ENCODE measurements around the gene ZNF830. TPM values are rescaled to one million over a fixed set of nuclear protein-coding genes. Genes with fewer than 3 reads are reported as not detected.
"Not testable (repeated sequence)": the region's sequence is repeated elsewhere in the genome, so short reads cannot be mapped to it uniquely, and the experiment has no call there.

The ZNF830 gene, protein sequence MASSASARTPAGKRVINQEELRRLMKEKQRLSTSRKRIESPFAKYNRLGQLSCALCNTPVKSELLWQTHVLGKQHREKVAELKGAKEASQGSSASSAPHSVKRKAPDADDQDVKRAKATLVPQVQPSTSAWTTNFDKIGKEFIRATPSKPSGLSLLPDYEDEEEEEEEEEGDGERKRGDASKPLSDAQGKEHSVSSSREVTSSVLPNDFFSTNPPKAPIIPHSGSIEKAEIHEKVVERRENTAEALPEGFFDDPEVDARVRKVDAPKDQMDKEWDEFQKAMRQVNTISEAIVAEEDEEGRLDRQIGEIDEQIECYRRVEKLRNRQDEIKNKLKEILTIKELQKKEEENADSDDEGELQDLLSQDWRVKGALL
- polyA plus RNA-seq (ENCODE audit: insufficient read length) = 9.3 TPM

DNA sequence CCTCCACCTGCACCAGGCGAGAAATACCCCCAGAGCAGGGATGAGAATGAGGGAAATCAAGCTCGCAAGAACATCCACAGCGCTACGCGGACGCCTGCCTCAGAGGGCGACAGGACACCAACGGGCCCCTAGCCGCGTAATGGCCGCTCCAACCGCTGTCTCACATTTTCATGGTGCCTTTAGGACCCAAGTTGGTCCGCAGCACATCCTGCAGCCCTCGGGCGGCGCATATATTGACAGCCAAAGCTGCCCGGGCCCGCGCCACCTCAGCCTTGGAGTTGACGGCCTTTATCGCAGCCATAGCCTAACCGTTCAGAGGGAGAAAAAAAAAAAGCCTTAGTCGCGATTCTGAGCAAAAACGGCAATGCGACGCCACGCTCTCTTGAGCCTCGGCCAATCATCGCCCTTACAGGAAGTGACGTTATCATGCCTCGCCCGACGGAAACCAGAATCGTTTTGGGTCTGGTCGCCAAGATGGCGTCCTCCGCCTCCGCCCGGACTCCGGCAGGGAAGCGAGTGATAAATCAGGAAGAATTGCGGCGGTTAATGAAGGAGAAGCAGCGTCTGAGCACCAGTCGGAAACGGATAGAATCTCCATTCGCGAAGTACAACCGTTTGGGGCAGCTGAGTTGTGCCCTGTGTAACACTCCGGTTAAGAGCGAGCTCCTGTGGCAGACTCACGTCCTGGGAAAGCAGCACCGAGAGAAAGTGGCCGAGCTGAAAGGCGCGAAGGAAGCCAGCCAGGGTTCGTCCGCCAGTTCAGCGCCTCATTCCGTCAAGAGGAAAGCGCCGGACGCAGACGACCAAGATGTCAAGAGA is at the start of gene ZNF830, which contains the start of gene CCT6B:
ZNF830 (plus strand) TSS at position 448 of the 819 bp plus-strand sequence; CDS start at position 475, 27 bp downstream.
CCT6B (minus strand) TSS at position 368 of the 819 bp plus-strand sequence; CDS start at position 301, 67 bp downstream.
- peak; percentile 95 for DNase-seq (ENCODE audit: low read depth)

DNA sequence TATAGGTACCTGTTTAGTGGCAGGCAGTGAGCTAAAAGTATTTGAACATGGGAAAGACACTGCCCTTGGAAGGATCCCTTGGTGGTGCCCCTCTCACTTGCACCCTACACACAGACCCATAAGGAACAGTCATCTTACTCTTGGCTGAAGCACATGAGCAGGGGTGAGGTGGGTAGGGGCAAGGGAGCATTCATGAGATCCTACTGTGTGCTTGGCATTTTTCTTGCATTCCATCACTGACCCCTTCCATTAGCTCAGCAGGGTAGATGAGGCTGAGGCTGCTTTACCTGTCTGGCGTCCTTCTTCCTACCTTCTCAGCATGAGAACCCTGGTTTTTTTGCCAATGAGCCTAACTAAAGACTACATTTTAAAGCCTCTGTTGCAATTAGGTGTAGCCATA is 48.3 kb upstream of the ZNF830 start:
- no peak for DNase-seq (ENCODE audit: low read depth)

DNA sequence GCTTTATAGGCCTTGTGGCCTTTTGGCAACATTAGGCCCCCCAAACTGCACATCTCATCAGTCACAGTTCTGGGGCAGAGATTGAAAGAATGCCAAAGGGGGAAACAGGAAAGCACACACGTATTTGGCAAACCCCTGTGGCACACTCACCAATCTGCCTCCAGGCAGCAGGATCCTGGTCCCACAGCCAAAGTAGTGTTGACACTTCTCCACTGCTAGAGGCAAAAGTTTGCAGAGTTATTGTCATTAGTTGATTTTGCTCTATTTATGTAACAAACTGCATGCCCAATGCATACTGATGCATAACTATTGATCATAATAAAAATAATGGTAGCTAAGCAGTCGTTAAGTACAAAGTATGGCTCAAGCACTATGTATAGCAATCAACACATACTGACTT is 45.2 kb upstream of the ZNF830 start:
- DNase-seq (ENCODE audit: low read depth) = no peak

DNA sequence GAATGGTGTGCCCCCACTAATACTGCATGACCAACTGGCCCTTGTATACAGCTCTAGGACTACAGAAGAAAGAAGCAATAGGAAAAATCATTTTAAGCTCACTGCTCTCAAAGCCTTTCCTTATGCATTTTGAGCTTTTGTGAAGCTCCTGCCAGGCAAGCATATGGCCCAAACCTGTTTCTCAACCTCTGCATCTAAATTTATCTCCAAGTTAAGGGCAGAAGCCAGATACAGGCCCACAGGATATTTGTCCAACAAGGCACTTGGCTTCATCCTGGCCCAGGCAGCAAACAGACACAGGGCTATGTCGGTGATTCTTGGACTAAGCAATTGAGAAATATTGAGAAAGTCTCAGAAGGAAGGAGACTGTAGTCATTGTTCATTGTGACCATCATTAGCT is 44.0 kb upstream of the ZNF830 start:
- DNase-seq (ENCODE audit: low read depth) = no peak

DNA sequence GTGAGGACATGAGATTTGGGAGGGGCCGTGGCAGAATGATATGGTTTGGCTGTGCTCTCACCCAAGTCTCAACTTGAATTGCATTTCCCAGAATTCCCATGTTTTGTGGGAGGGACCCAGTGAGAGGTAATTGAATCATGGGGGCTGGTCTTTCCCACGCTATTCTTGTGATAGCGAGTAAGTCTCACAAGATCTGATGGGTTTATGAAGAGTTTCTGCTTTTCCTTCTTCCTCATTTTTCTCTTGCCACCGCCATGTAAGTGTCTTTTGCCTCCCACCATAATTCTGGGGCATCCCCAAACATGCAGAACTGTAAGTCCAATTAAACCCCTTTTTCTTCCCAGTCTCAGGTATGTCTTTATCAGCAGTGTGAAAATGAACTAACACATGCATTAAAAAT is 40.7 kb upstream of the ZNF830 start:
- DNase-seq (ENCODE audit: low read depth) = no peak

DNA sequence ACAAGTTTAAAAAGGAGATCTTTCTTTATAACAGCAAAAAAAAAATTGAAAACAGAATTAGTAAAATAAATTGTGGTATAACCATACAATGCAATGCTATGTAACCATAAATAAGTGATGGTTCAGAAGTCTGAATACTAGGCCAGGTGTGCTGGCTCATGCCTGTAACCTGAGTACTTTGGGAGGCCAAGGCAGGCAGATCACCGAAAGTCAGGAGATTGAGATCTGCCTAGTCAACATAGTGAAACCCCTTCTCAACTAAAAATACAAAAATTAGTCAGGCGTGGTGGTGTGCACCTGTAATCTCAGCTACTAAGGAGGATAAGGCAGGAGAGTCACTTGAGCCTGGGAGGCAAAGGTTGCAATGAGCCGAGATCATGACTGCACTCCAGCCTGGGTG is 34.7 kb upstream of the ZNF830 start:
- no peak for DNase-seq (ENCODE audit: low read depth)

DNA sequence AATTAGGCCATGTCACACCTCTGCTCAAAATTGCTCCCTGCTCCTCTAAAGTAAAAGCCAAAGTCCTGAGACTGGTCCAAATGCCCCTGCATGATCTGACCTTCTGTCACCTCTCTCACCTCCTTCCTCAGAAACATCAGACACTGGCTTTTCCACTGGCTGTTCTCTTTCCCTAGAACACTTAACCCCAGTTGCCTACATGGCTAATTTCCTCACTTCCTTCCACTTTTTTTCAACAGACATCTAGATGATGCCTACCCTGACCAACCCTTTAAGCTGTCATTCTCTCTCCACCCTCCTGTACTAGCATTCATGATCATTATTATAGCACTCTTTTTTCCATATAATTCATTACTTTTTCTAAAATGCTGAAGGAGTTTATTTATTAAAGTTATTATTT is 31.1 kb upstream of the ZNF830 start:
- no peak for DNase-seq (ENCODE audit: low read depth)

DNA sequence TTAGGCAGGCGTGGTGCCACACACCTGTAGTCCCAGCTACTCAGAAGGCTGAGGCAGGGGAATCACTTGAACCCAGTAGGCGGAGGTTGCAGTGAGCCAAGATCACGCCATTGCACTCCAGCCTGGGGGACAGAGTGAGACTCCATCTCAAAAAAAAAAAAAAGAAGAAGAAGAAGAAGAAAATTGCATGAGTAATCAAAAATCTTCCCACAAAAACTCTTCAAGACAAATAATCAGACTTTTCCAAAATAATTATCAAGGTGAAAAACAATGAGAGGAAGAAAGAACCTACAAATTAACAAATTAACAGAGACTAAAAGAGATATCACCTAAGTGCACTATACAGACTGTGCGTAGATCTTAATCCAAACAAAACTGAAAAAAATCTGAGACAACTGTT is 10.6 kb upstream of the ZNF830 start:
- not testable (repeated sequence) for DNase-seq (ENCODE audit: low read depth)

DNA sequence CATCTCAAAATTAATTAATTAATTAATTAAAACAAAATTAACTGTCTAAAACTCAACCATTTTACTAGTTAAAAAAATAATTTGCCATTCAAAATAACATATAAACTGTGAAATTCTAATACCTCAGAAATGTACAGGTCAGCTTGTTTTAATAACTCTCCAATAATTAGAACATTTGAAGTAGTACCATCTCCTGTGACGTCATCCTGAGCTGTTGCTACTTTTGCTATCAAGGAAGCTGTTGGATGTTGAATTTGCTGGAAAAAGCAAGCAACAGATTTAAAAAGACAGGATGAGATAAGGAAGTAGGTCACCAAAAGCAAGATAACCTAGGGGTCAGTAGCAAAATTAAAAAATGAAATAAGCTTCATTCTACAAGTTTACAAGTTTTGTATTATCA is 2.9 kb upstream of the ZNF830 start:
- DNase-seq (ENCODE audit: low read depth) = no peak

DNA sequence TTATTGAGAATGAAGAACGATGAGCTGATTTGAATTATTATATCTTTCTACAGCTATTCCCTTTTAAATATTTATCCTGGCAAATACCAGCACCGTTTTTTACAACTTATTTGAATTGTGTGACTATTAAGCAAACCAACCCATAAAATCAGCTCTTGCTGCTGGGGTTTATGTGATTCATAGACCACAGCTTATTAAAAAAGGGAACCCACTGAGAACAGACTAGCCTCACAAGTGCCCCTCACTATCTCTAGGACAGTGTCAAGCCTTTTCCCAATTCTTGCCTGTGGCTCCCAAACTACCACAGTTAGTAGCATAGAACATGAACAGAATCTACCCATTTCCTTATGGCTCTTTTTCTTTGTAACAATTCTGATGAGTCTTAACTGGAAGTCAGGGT is 12.8 kb downstream of the ZNF830 start:
- DNase-seq (ENCODE audit: low read depth) = no peak

DNA sequence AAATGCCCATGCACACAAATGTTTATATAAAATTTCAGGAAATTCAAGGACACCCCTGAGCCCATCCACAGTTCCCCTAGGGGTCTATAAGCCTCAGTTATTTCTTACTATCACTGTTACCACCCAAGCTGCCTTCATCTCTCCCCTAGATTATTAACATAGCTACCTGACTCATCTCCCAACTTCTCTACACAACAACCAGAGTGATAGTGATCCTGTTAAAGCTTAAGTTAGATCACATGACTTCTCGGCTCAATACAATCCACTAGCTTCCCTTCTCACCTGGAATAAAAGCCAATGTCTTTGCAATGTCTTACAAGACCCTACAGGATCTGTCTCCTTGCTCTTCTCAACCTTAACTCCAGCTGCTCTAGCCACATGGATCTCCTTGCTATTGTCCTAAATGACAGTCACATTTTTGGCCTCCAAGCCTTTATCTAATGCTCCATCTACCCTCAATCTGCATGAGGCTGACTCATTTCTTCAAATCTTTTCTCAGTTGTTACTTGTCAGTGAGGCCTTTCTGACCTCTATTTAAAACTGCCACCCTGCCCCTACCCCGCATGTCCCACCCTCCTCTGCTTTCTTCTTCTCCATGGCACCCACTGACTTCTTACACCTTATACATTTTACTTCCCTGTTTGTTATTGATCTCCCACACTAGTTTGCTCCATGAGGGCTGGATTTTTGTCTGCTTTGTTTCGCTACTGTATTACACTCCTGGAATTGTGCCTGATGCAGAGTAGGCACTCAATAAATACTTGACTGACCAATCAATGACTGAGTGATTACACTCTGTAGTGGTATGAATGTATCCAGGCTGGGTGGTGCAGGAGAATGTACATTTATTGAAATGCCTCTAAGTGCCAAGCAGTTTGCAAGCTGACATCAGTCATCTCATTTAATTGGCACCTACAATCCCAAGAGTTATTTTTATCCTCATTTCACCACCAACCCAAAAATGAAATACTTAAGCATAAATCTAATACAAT is 13.8 kb downstream of the ZNF830 start:
- no peak for DNase-seq (ENCODE audit: low read depth)

DNA sequence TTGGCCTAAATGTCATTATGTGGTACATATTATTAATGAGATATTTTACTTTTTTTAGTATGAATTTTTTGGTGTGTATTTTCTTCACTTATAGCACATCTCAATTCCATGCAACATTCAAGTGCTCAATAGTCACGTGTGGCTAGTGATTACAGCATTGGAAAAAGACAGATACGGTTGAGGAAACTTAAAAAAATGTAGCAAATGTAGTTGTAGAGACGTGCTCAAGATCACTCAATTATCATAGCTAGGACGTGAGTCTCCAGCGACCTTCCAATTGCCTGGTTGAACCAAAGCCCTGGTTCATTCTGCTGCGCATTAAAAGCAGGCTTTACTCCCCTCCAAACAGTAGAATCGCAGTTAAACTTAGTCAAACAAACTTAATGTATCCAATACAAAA is 17.8 kb downstream of the ZNF830 start:
- no peak for DNase-seq (ENCODE audit: low read depth)

DNA sequence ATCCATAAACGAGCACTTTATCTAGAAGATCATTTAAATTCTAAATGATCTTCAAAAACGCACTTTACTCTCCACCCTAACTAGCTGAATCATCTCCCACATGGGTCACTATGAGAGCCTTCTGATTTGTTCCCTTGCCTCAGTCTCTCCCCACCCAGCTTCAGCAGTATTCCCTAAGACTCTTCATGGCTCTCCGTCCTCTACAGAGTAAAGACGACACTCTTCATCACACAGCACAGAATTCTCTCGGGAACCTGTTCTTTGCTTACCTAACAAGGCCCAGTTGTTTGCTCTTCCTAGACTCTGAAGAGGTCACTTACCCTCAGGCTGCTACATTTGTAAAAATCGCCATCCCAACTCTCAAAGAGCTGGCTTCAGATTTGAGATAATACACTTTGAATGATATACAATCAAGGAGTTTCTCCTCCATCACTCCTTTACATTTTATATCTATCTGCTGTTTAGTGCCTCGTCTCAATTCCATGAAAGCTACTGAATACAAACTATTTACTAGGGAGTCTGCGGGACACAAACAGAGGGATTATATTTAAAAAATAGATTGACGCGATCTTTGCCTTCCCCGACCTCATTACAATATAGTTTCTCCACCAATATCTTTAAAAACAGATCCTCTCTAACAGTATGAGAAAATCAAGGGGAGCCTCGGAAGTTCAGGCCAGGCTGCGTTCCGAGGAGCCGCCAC is 18.5 kb downstream of the ZNF830 start:
- DNase-seq (ENCODE audit: low read depth) = no peak

DNA sequence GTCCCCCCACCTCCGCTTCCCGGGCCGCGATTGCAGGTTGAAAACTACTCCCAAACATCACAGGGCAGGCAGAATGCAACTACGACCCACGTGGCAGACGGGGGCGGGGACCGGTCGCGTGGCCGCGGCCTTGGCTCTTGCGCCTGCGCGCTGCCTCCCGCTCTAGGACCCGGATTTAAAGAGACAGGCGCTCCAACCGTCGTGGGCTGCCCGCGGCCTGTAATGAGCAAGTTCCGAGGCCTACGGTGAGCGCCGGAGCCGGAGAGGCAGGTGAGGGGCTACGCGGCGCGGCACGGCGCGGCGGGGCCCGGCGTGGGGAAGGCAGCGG is 19.0 kb downstream of the ZNF830 start, which contains the start of gene LIG3:
LIG3 (plus strand) TSS at position 160 of the 328 bp plus-strand sequence. CDS start 2,494 bp downstream, outside the sequence.
- DNase-seq (ENCODE audit: low read depth) = peak; percentile 88

DNA sequence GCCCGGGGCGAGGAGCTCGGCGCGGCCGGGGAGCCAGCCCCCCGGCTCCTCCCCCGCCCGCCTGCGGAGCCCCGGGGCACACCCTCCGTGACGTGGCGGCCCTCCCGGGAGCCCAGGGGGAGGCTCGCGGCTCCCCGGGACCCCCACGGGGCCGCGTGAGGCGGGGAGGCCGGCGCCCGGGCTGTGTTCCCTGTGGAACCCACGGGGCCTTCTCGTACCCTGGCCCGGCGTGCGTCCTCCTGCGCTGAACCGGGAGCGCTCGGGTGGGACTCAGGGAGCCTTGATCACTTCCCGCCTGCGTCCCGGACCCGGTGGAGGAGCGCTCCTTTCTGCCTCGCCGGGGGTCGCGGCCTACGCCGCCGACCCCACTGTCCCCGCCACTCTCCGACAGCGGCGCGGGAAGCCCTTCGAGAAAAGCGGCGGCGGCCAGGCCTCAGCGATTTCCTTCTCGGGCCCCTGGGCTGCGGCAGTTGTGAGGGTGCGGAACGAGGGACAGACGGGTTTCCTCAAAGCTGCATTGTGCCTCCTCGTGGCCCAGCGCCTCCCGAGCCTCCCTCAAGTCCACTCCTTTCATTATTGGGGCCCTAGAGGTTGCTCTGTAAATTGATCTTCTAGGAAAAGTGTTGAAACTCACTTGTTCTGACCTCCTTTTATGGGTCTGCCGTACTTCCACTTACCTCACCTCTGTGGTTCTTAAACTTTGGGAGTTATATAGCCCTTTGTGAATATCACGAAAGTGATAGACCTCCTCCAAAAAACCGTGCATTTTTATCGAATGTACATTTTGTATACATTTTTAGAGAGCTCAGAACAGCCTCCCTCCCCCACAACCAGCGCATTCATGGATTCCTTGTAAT is 19.6 kb downstream of the ZNF830 start:
- peak; percentile 34 for DNase-seq (ENCODE audit: low read depth)

DNA sequence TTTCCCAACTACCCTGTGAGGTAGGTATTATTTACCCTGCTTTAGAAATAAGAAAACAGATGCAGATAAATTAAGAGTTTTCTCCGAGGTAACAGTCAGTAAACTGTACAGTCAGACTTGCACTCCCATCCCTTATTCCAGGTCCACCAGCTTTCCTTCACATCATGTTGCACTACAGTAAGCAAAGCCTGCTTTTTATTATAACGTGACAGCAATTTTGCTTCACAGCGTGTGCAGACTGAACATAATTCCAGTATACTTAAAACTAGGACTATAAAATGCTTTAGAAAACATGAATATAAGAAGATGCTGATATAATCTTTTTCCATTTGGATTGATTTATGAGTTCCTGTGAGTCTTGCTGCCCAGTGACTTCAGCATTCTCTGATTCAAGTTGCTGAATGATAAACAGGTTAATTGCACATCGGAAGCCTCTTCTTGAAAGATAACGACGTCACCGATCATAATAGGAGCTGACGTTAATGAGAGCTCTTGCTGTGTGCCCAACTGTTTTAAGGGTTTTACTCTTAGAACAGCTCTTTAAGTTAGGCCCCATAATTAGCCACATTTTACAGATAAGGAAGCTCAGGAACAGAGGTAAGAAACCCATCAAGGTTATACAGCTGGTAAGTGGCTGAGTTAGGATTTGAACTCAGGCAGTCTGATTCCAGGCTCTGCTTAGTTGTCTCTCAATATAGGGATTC is 20.4 kb downstream of the ZNF830 start:
- DNase-seq (ENCODE audit: low read depth) = no peak

DNA sequence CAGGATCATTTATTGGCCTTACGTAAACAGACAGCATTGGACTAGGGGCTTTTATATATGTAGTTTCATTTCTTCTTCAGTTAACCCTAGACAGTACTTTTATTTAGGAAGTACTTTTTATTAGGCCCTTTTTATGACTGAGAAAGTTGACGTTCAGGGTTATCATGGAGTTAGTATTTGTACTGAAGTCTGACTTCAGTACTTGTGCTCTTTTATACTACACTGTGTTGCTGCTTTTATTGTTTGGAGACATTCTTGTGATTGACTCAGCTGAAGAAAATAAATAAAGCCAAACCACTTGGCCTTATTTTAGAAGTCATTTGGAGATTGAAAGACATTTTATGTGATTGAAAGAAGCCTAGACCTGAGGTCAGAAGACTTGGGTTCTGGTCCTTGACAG is 25.9 kb downstream of the ZNF830 start:
- DNase-seq (ENCODE audit: low read depth) = no peak

DNA sequence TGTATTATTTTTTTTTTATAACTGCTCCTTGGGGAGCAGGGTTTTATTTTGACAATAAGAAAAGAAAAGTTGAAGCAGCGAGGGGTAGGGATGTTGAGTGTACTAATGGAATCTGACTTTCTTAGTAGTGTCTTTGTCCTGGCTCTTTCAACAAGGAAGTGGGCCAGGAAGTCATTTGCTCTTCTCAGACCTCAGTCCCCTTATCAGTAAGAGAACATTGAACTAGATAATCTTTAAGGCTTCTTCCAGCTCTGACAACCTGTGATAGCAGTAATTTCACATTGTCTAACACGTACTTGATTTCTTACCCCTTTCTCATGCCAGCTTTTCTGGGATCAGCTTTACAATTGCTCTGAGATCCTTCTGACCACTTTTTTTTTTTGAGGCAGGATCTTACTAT is 27.3 kb downstream of the ZNF830 start:
- DNase-seq (ENCODE audit: low read depth) = no peak

DNA sequence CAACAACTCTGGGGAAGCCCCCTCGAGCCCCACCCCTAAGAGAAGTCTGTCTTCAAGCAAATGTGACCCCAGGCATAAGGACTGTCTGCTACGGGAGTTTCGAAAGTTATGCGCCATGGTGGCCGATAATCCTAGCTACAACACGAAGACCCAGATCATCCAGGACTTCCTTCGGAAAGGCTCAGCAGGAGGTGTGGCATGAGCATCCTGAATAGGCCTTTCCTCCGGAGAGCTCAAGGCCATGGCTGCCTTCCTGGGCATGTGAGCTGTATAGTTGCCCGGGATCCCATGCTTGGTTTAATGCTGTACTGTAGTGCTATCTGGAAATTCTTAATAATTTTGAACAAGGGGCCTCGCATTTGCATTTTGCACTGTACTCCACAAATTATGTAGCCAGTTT is 28.1 kb downstream of the ZNF830 start:
- no peak for DNase-seq (ENCODE audit: low read depth)
